ENCODE results near the gene HDAC9.

HDAC9 gene

DNA sequence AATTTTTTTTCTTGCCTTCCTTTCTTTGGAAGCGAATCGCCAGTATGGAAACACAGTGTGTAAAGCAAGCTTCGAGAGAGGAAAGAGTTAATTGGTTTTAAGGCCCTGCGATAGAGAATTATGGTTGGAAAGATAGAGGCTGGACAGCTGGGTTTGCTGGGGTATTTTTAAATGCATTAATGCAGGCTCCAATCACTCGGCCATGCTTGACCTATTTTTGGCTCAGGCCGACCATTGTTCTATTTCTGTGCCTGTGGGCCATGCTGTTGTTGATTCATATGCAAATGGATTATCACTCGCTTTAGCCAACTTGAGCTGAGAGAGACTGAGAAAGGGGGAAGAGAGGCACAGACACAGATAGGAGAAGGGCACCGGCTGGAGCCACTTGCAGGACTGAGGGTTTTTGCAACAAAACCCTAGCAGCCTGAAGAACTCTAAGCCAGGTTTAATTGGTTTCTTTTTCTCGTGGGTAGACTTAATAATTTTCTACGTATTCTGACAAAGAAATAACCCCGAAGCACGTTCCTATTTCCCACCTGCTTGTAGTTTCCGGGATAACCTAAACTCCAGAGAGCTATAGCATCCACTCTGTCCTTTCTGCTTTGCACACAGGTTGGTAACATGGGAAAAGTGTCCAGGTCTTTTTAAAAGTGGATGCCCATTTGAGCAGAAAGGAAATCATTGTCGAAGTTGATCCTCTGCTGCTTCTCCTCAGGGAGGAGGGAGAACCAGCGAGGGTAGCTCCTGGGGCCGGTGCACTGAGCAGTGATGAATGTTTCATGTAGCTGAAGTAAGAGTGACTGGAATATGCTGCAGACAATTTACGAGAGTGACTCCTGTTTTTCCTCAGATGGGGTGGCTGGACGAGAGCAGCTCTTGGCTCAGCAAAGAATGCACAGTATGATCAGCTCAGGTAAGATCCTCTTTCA is at the start of gene HDAC9:
Gene HDAC9, plus strand, starts transcription at position 338 of the 929 bp plus-strand sequence. Its CDS starts 554 bp downstream, at position 892.
- TF ChIP-seq, protein P1, sequence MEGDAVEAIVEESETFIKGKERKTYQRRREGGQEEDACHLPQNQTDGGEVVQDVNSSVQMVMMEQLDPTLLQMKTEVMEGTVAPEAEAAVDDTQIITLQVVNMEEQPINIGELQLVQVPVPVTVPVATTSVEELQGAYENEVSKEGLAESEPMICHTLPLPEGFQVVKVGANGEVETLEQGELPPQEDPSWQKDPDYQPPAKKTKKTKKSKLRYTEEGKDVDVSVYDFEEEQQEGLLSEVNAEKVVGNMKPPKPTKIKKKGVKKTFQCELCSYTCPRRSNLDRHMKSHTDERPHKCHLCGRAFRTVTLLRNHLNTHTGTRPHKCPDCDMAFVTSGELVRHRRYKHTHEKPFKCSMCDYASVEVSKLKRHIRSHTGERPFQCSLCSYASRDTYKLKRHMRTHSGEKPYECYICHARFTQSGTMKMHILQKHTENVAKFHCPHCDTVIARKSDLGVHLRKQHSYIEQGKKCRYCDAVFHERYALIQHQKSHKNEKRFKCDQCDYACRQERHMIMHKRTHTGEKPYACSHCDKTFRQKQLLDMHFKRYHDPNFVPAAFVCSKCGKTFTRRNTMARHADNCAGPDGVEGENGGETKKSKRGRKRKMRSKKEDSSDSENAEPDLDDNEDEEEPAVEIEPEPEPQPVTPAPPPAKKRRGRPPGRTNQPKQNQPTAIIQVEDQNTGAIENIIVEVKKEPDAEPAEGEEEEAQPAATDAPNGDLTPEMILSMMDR (IDR thresholded peaks at IDR 0.05), result no peak
- Histone ChIP-seq H3K27ac (no peak within 1 kb of the TSS), H3K27me3 (no peaks in the 10 kb centered on the region), H3K9me3 (no peaks in the 10 kb centered on the region), H3K4me1 (ENCODE audit: control insufficient read depth in 1 of 2, insufficient read depth in 1 of 2, low read depth in 1 of 2, low read length in 1 of 2) (peaks cover 0 to 10% of the 10 kb centered on the region in 2 experiments), H3K36me3 (no peaks in the 10 kb centered on the region), H3K4me3 (ENCODE audit: low read depth in 1 of 2, low read length in 1 of 2) (no peak within 1 kb of the TSS)

DNA sequence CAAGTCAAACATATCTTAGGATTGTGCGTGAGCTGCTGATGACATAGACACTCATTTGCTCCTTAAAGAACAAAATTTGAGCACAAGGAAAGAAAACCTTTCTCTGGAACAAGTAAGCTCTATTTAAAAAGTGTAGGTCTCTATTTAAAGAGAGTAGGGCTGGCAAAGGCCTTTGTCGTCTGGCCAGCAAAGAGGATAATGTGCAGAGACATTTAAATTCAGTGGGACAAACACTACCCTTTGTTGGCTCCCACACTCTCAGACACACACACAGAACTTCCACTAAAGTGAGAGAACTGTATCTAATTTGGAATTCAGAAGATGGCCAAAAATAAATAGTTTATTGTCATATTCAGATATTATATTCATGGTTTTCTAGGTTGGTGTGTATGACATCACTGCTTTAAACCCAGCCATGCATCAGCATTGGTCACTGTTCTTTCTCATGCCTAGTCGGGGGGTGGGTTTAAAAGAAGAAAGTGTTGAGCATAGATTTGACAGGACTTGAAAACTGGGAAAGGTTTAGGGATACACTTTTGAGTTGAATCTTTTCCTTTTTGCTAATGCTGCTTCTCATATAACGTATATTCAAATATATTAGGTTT is 49.5 kb upstream of the HDAC9 start:
- no peak overlapping the region for H3K27ac ChIP-seq
- TF ChIP-seq, protein P1 (IDR thresholded peaks at IDR 0.05), result no peak
- H3K9me3 ChIP-seq, result no peaks in the 10 kb centered on the region
- no peak overlapping the region for H3K4me3 ChIP-seq (ENCODE audit: low read depth in 1 of 2, low read length in 1 of 2)
- no peaks in the 10 kb centered on the region for H3K27me3 ChIP-seq
- no peaks in the 10 kb centered on the region for H3K4me1 ChIP-seq (ENCODE audit: control insufficient read depth in 1 of 2, insufficient read depth in 1 of 2, low read depth in 1 of 2, low read length in 1 of 2)
- H3K36me3 ChIP-seq, result no peaks in the 10 kb centered on the region

DNA sequence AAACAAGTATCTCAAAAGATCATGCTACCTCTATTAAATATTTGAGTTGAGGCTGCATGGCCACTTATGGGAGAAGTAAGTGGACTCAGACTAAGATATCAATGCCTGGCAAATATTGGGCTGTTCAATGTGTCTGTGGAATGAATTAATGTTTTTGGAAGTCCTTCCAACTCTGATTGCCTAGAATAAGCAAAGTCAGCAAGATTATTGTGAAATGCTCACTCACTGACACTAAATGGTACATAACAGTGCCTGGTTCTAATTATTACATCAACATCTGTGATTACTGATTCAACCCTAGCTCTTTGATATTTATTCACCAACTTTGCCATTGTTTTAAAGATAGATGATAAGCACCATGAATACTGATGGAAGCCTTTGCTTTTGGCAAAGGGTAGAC is 45.5 kb upstream of the HDAC9 start:
- H3K36me3 ChIP-seq, result no peaks in the 10 kb centered on the region
- H3K27ac ChIP-seq, result no peak overlapping the region
- no peaks in the 10 kb centered on the region for H3K27me3 ChIP-seq
- TF ChIP-seq, protein P1 (IDR thresholded peaks at IDR 0.05), result no peak
- H3K4me3 ChIP-seq (ENCODE audit: low read depth in 1 of 2, low read length in 1 of 2), result no peak overlapping the region
- H3K4me1 ChIP-seq (ENCODE audit: control insufficient read depth in 1 of 2, insufficient read depth in 1 of 2, low read depth in 1 of 2, low read length in 1 of 2), result no peaks in the 10 kb centered on the region
- H3K9me3 ChIP-seq, result no peaks in the 10 kb centered on the region

DNA sequence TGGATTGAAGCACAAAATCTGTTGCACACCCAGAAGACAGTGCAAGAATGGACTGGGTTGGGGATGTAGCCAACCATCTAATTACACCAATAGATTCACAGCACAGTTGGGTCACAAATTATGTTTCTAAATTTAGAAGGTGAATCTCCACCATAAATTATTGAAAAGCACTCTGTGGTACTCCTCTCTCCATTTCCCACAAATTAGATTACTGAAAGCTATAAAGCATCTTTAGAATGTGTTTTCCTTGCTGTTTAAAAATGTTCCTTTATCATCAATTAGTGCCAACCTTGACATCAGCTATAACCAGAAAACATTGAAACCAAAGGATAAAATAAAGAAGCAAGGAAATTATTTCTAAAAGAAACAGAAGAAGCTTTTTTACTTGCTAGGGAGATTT is 39.9 kb upstream of the HDAC9 start:
- H3K9me3 ChIP-seq, result no peaks in the 10 kb centered on the region
- H3K27ac ChIP-seq, result no peak overlapping the region
- no peaks in the 10 kb centered on the region for H3K27me3 ChIP-seq
- H3K36me3 ChIP-seq, result no peaks in the 10 kb centered on the region
- TF ChIP-seq, protein P1 (IDR thresholded peaks at IDR 0.05), result no peak
- H3K4me3 ChIP-seq (ENCODE audit: low read depth in 1 of 2, low read length in 1 of 2), result no peak overlapping the region
- H3K4me1 ChIP-seq (ENCODE audit: control insufficient read depth in 1 of 2, insufficient read depth in 1 of 2, low read depth in 1 of 2, low read length in 1 of 2), result peaks cover 14 to 18% of the 10 kb centered on the region in 2 experiments

DNA sequence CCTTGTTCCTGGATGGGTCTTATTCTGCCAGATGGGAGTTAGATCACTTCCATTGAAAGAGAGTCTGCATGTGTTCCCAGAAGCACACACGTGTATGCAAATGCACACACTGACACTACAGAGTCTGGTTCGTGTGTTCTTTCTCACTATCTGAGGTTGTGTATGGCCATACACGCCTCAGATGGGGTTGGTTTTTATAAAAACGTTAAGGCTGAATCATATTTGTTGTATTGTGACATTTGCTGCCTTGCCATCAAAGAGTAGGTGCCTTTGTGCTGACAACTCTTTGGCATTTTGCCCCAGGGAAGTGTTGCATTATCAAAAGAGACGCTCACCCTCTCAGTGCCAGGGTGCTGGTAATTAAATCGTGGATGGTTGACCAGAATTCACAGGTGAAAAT is 37.7 kb upstream of the HDAC9 start:
- TF ChIP-seq, protein P1 (IDR thresholded peaks at IDR 0.05), result no peak
- Histone ChIP-seq H3K4me1 (ENCODE audit: control insufficient read depth in 1 of 2, insufficient read depth in 1 of 2, low read depth in 1 of 2, low read length in 1 of 2) (peaks cover 14 to 18% of the 10 kb centered on the region in 2 experiments), H3K27ac (no peak overlapping the region), H3K27me3 (no peaks in the 10 kb centered on the region), H3K9me3 (no peaks in the 10 kb centered on the region), H3K4me3 (ENCODE audit: low read depth in 1 of 2, low read length in 1 of 2) (no peak overlapping the region), H3K36me3 (no peaks in the 10 kb centered on the region)
